A673 (cell line): ENCODE results near the gene EPHB6.

Experiments used
- EZH2 ChIP-seq: fragments of 200-600 bp; sonication (generic); IDR thresholded peaks from 2 replicates; pipeline ENCODE4 v1.6.1; 2017; ENCODE audit warnings: borderline replicate concordance, low read depth, mild to moderate bottlenecking, mixed read lengths, antibody characterized with exemption, low read length; ENCODE audit not compliant: poor library complexity, severe bottlenecking
- TF ChIP-seq, protein P1 (sequence below): fragments of 300-800, 200-600 bp; sonication (generic); conservative IDR thresholded peaks from 2 replicates; pipeline ENCODE4 v1.5.1; 2017; ENCODE audit warnings: low read depth, mild to moderate bottlenecking, antibody characterized with exemption, low read length, moderate library complexity, mixed read lengths

- TF ChIP-seq, protein P1, sequence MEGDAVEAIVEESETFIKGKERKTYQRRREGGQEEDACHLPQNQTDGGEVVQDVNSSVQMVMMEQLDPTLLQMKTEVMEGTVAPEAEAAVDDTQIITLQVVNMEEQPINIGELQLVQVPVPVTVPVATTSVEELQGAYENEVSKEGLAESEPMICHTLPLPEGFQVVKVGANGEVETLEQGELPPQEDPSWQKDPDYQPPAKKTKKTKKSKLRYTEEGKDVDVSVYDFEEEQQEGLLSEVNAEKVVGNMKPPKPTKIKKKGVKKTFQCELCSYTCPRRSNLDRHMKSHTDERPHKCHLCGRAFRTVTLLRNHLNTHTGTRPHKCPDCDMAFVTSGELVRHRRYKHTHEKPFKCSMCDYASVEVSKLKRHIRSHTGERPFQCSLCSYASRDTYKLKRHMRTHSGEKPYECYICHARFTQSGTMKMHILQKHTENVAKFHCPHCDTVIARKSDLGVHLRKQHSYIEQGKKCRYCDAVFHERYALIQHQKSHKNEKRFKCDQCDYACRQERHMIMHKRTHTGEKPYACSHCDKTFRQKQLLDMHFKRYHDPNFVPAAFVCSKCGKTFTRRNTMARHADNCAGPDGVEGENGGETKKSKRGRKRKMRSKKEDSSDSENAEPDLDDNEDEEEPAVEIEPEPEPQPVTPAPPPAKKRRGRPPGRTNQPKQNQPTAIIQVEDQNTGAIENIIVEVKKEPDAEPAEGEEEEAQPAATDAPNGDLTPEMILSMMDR: no peak
- TF ChIP-seq EZH2: no peak
Observed at GRCh38 chr7:142894112-142894984, 39.5 kb downstream of the EPHB6 start.
